GM12873 (cell line): Measurements from ENCODE around the gene BMAL1.

ENCODE experiments used
- CTCF ChIP-seq: IDR thresholded peaks from 2 replicates; pipeline ENCODE4 v1.5.1; 2012; ENCODE audit warnings: low read depth, mild to moderate bottlenecking, moderate library complexity, low read length, control low read depth; ENCODE audit not compliant: insufficient read depth; ENCODE audit errors: missing control alignments

The BMAL1 gene

GRCh38 chr11:13318498-13319295 lies 41.1 kb downstream of the BMAL1 start:
- TF ChIP-seq CTCF, result no peak

DNA sequence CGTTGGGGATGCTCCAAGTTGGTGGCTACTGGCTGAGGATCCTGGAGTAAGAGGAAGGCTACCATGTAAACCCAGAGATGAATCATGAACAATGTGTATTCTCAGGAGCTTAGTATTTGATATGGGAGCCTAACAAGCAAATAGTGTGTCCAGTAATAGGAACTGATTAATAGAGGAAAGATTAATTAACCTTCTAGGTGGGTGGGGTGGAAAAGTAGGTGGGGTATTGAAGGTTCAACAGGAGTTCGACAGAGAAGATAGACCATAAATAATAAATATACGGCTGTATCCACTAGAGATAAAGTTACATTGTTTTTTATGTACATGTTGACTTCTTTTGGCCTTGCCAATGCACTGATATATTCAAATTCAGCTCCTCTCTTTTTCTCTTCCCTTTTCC lies 43.1 kb downstream of the BMAL1 start:
- no peak for TF ChIP-seq CTCF

GRCh38 chr11:13321431-13321830 lies 43.8 kb downstream of the BMAL1 start:
- no peak for TF ChIP-seq CTCF

DNA sequence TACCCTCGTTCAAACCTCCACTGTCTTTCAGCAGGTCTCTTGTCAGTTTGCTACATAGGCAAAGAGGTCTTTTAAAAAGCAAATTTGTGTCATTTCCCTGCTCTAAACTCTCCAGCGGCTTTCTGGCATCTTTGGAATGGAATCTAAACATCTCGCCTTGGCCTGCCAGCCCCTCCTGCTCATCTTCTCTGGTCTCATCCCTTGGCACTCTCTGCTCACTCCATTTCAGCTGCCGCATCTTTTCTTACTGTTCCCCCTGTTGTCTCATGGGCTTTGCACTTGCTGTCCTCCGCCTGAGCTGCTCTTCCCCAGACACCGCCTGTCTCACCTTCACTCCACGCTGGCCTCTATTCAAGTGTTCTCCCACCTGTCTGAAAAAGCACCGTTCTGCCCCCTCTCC lies 46.6 kb downstream of the BMAL1 start:
- TF ChIP-seq CTCF, result no peak

- TF ChIP-seq CTCF, result no peak
These were observed 47.1 kb downstream of the BMAL1 start for GRCh38 chr11:13324709-13325108.

GRCh38 chr11:13327421-13327820 lies 49.8 kb downstream of the BMAL1 start:
- no peak for TF ChIP-seq CTCF

DNA sequence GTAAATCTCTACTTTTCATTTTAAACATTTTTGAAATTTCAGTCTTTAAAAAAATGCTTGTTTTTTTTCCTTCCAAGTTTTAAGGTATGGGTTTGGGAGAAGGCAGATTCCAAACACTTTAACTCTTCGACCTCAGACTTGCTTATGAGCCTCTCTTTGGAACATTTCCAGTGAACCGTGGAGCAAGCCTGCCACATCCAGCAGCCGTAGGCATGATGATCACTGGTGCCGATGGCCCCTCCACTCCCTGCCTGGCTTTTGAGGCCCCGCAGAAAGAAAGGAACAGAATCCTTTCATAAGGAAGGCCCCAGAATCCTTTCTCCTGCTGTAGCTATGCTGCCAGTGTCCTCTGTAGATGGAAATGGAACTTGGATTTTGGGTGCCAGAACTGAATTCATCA lies 50.7 kb downstream of the BMAL1 start:
- no peak for TF ChIP-seq CTCF
